ENCODE results near the gene LNP1.

Gene LNP1

DNA sequence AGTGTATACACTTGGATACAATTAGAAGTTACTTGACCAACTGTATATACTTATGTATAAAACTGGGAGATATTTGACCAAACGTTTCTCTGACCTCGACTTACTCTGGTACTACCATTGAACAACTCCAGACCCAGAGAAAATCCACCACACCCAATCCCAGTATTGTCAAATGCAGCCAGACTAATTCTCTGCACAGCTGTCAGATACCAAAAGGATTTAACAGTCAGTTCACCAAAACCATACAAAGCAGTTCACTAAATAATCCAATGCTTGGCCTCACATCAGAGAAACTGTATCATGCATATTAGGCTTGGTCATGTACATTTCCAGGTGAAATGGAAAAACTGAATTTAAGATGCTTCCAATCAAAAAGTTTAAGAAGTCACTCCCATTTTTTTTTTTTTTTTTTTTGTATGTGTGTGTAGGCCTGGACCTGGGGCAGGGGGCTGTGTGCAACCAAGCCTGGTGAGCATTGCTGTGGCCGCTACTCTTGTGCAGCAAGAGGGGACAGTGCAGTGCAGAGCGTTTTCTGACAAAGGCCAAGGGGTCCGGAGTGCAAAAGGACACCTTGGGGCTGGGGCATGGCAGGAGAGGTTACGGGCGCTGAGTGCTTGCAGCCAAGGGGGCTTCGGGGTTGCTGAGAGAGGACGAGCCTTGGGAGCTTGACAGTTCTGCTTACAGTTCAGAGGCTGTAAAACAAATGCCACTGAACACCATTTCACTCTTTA is 1.8 kb upstream of the LNP1 start:
- H3K4me3 ChIP-seq (ENCODE audit: low read length), result peak overlapping the region; percentile 86
- no peak for DNase-seq (ENCODE audit: low read depth)
- TF ChIP-seq, protein P1, sequence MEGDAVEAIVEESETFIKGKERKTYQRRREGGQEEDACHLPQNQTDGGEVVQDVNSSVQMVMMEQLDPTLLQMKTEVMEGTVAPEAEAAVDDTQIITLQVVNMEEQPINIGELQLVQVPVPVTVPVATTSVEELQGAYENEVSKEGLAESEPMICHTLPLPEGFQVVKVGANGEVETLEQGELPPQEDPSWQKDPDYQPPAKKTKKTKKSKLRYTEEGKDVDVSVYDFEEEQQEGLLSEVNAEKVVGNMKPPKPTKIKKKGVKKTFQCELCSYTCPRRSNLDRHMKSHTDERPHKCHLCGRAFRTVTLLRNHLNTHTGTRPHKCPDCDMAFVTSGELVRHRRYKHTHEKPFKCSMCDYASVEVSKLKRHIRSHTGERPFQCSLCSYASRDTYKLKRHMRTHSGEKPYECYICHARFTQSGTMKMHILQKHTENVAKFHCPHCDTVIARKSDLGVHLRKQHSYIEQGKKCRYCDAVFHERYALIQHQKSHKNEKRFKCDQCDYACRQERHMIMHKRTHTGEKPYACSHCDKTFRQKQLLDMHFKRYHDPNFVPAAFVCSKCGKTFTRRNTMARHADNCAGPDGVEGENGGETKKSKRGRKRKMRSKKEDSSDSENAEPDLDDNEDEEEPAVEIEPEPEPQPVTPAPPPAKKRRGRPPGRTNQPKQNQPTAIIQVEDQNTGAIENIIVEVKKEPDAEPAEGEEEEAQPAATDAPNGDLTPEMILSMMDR (conservative IDR thresholded peaks at IDR 0.05; ENCODE audit: low read length), result no peak

- TF ChIP-seq, protein P1 (conservative IDR thresholded peaks at IDR 0.05; ENCODE audit: low read length), result no peak
- no peak for DNase-seq (ENCODE audit: low read depth)
Observed at GRCh38 chr3:100400419-100400779, 940 bp upstream of the LNP1 start.

GRCh38 chr3:100401674-100402041 is 319 bp downstream of the LNP1 start:
- TF ChIP-seq, protein P1 (conservative IDR thresholded peaks at IDR 0.05; ENCODE audit: low read length), result no peak
- H3K4me3 ChIP-seq (ENCODE audit: low read length), result peak overlapping the region; percentile 86
- peak; percentile 34 for DNase-seq (ENCODE audit: low read depth)

More at GRCh38 chr3:100400419-100400779, 940 bp upstream of the LNP1 start:
- peak overlapping the region; percentile 86 for H3K4me3 ChIP-seq (ENCODE audit: low read length)

- H3K4me3 ChIP-seq (ENCODE audit: low read length), result peak overlapping the region; percentile 86
- TF ChIP-seq, protein P1 (conservative IDR thresholded peaks at IDR 0.05; ENCODE audit: low read length), result no peak
- peak; percentile 34 for DNase-seq (ENCODE audit: low read depth)
Observed at GRCh38 chr3:100402256-100402655, 917 bp downstream of the LNP1 start.

DNA sequence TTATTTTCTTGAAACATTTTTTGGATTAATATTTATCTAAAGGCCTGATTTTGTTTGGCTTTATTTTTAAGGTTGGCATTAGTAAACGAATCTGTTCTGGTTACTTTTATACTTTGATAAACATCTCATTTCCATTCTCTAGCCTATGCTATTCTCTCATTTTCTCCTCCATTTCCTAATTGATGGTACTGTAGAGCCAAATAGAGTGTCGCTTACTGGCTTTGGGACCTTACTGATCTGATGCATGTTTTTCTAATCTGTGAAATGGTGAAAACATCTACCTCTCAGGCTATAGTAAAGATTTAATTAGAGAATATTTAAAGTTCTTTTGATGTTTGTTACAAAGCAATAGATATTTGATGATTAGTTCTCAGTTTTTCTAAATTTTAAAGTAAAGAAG is 1.6 kb downstream of the LNP1 start:
- DNase-seq (ENCODE audit: low read depth), result no peak
- TF ChIP-seq, protein P1 (conservative IDR thresholded peaks at IDR 0.05; ENCODE audit: low read length), result no peak
- H3K4me3 ChIP-seq (ENCODE audit: low read length), result peak overlapping the region; percentile 86

- DNase-seq (ENCODE audit: low read depth), result peak; percentile 51
- no peak overlapping the region for H3K4me3 ChIP-seq (ENCODE audit: low read length)
- TF ChIP-seq, protein P1 (conservative IDR thresholded peaks at IDR 0.05; ENCODE audit: low read length), result no peak
Observed at GRCh38 chr3:100403362-100404249, 2.3 kb downstream of the LNP1 start.

DNA sequence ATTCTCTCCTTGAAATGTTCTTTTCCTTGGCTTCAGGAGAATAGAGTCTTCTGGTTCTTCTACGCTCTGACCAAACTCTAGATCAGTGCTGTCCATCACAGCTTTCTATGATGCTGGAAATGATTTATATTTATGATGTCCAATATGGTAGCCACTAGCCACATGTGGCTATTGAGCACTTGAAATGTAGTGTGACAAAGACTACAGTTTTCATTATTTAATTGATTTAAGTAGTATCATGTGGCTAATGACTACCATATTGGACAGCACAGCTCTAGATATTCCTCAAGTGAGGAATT is 2.9 kb downstream of the LNP1 start:
- TF ChIP-seq, protein P1 (conservative IDR thresholded peaks at IDR 0.05; ENCODE audit: low read length), result no peak
- H3K4me3 ChIP-seq (ENCODE audit: low read length), result no peak overlapping the region
- DNase-seq (ENCODE audit: low read depth), result peak; percentile 13
